ENCODE results near the gene PARD6G.

Gene PARD6G

GRCh38 chr18:80175451-80176204 lies 71.7 kb downstream of the PARD6G start:
- no peak for DNase-seq (ENCODE audit: low read depth)
- no peak overlapping the region for H3K4me3 ChIP-seq (ENCODE audit: low read length)
- no peak for TF ChIP-seq CTCF (conservative IDR thresholded peaks at IDR 0.05; ENCODE audit: low read depth, low read length)

GRCh38 chr18:80173060-80173459 lies 74.3 kb downstream of the PARD6G start:
- TF ChIP-seq CTCF (conservative IDR thresholded peaks at IDR 0.05; ENCODE audit: low read depth, low read length): no peak
- no peak overlapping the region for H3K4me3 ChIP-seq (ENCODE audit: low read length)
- no peak for DNase-seq (ENCODE audit: low read depth)

GRCh38 chr18:80172056-80172455 lies 75.3 kb downstream of the PARD6G start:
- no peak for DNase-seq (ENCODE audit: low read depth)
- TF ChIP-seq CTCF (conservative IDR thresholded peaks at IDR 0.05; ENCODE audit: low read depth, low read length): no peak
- no peak overlapping the region for H3K4me3 ChIP-seq (ENCODE audit: low read length)

- no peak for DNase-seq (ENCODE audit: low read depth)
Measured at GRCh38 chr18:80171054-80171872, 76.1 kb downstream of the PARD6G start.

GRCh38 chr18:80170395-80171053 lies 76.8 kb downstream of the PARD6G start:
- TF ChIP-seq CTCF (conservative IDR thresholded peaks at IDR 0.05; ENCODE audit: low read depth, low read length): no peak
- H3K4me3 ChIP-seq (ENCODE audit: low read length): no peak overlapping the region
- DNase-seq (ENCODE audit: low read depth): no peak

More at GRCh38 chr18:80171054-80171872, 76.1 kb downstream of the PARD6G start:
- no peak overlapping the region for H3K4me3 ChIP-seq (ENCODE audit: low read length)
- peak; percentile 82 for TF ChIP-seq CTCF (conservative IDR thresholded peaks at IDR 0.05; ENCODE audit: low read depth, low read length)

GRCh38 chr18:80169607-80170006 lies 77.7 kb downstream of the PARD6G start:
- DNase-seq (ENCODE audit: low read depth): no peak

More at GRCh38 chr18:80169607-80170006, 77.7 kb downstream of the PARD6G start:
- no peak for TF ChIP-seq CTCF (conservative IDR thresholded peaks at IDR 0.05; ENCODE audit: low read depth, low read length)
- H3K4me3 ChIP-seq (ENCODE audit: low read length): no peak overlapping the region
